ENCODE data around the gene EXD1. TPM values are rescaled to one million over a fixed set of nuclear protein-coding genes. Genes with fewer than 3 reads are reported as not detected.
"Not testable (repeated sequence)": the region's sequence is repeated elsewhere in the genome, so short reads cannot be mapped to it uniquely, and the experiment has no call there.

Gene EXD1
- total RNA-seq, 1 donor = not detected

GRCh38 chr15:41254560-41254959 lies 24.0 kb upstream of the EXD1 start:
- DNase-seq (ENCODE audit: low read depth) = no peak
- H3K4me3 ChIP-seq (ENCODE audit: low read depth, low read length) = no peak overlapping the region
- TF ChIP-seq, protein P1, sequence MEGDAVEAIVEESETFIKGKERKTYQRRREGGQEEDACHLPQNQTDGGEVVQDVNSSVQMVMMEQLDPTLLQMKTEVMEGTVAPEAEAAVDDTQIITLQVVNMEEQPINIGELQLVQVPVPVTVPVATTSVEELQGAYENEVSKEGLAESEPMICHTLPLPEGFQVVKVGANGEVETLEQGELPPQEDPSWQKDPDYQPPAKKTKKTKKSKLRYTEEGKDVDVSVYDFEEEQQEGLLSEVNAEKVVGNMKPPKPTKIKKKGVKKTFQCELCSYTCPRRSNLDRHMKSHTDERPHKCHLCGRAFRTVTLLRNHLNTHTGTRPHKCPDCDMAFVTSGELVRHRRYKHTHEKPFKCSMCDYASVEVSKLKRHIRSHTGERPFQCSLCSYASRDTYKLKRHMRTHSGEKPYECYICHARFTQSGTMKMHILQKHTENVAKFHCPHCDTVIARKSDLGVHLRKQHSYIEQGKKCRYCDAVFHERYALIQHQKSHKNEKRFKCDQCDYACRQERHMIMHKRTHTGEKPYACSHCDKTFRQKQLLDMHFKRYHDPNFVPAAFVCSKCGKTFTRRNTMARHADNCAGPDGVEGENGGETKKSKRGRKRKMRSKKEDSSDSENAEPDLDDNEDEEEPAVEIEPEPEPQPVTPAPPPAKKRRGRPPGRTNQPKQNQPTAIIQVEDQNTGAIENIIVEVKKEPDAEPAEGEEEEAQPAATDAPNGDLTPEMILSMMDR (IDR thresholded peaks at IDR 0.05; ENCODE audit: insufficient read depth, low read length) = no peak

- no peak overlapping the region for H3K4me3 ChIP-seq (ENCODE audit: low read depth, low read length)
- DNase-seq (ENCODE audit: low read depth) = no peak
- TF ChIP-seq, protein P1 (IDR thresholded peaks at IDR 0.05; ENCODE audit: insufficient read depth, low read length) = no peak
These were observed 20.9 kb upstream of the EXD1 start for GRCh38 chr15:41251411-41251810.

GRCh38 chr15:41250745-41251144 lies 20.2 kb upstream of the EXD1 start:
- DNase-seq (ENCODE audit: low read depth); H3K4me3 ChIP-seq (ENCODE audit: low read depth, low read length): not testable (repeated sequence)

- TF ChIP-seq, protein P1 (IDR thresholded peaks at IDR 0.05; ENCODE audit: insufficient read depth, low read length) = no peak
- DNase-seq (ENCODE audit: low read depth) = peak; percentile 4
- no peak overlapping the region for H3K4me3 ChIP-seq (ENCODE audit: low read depth, low read length)
These were observed 10.8 kb upstream of the EXD1 start for GRCh38 chr15:41241221-41241964.

DNA sequence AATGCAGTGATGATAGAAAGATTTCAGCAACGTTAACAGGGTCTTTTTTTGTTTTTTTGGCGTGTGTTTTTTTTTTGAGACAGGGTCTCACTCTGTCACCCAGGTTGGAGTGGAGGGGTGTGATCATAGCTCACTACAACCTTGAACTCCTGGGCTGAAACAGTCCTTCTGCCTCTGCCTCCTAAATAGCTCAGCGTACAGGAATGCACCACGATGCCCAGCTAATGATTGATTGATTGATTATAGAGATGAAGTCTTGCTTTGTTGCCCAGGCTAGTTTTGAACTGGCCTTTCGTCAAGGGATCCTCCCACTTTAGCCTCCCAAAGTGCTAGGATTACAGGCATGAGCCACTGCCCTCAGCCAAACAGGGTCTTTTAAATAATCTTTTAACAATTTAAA lies 7.5 kb upstream of the EXD1 start:
- DNase-seq (ENCODE audit: low read depth) = no peak

GRCh38 chr15:41235929-41236328 lies 5.4 kb upstream of the EXD1 start:
- DNase-seq (ENCODE audit: low read depth) = no peak

More for the DNA sequence above, 7.5 kb upstream of the EXD1 start:
- H3K4me3 ChIP-seq (ENCODE audit: low read depth, low read length) = no peak overlapping the region
- TF ChIP-seq, protein P1 (IDR thresholded peaks at IDR 0.05; ENCODE audit: insufficient read depth, low read length) = no peak

GRCh38 chr15:41235228-41235627 lies 4.7 kb upstream of the EXD1 start:
- not testable (repeated sequence) for DNase-seq (ENCODE audit: low read depth); H3K4me3 ChIP-seq (ENCODE audit: low read depth, low read length)

More at GRCh38 chr15:41235929-41236328, 5.4 kb upstream of the EXD1 start:
- H3K4me3 ChIP-seq (ENCODE audit: low read depth, low read length) = no peak overlapping the region
- TF ChIP-seq, protein P1 (IDR thresholded peaks at IDR 0.05; ENCODE audit: insufficient read depth, low read length) = no peak

DNA sequence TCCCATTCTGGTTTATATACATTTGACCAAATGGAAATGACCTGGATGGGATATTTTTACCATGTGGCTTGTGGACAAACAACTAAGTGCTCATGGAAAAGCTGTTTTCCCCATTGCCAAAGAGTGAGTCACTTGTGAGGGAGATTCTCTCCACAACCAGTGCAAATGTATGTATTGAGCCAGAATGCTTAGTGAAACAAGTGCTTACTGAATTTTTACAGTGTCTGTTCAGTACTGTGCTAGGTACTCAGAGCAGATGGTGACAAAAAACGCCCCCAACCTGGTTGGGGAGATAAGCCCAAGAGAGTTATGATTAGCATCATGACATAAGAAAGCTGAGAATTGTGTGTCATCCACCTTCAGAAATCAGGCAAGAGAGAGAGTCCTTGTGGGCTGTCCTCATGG lies 2.8 kb upstream of the EXD1 start:
- TF ChIP-seq, protein P1 (IDR thresholded peaks at IDR 0.05; ENCODE audit: insufficient read depth, low read length) = no peak
- no peak overlapping the region for H3K4me3 ChIP-seq (ENCODE audit: low read depth, low read length)
- DNase-seq (ENCODE audit: low read depth) = peak; percentile 78

All from fibroblast of the aortic adventitia (primary cell).